ENCODE measurements around the gene SCUBE1. TPM values are rescaled to one million over a fixed set of nuclear protein-coding genes. Genes with fewer than 3 reads are reported as not detected.

Gene SCUBE1
- total and polyA plus RNA-seq, 2 experiments from 2014 or later, result 2.1 to 2.2 TPM

DNA sequence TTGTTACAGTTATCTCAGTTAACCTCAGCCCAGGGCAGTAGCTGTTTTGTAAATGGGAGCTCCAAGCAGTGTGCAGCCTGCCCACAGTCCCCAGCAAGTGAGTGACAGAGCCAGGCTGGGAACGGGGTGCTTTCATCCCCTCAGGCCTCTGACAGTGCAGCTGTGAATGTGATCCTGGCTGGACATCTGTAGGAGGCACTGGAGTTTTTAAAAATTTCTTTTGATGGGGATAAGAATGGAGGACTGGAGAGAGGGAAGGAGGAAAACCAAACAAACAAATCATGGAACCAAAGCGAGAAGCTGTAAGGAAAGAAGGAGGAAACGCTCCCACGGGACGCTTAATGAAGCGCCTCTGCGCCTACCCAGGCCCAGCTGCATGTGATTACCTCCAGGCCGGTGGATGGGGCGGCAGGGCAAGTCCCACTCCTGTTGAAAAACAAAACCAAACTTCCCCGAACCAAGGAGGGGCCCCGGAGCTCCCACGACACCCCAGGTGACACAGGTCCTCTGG, 40.6 kb downstream of the SCUBE1 start:
- WGBS (ENCODE audit: low lambda C conversion rate, missing lambda C conversion rate), result 61% methylated on average over 10 of the region's 12 CpGs
- no peak overlapping the region for H3K4me2 ChIP-seq
- no peaks in the 10 kb centered on the region for H3K36me3 ChIP-seq (replicated peaks; ENCODE audit: insufficient read depth, low read depth)
- no peaks in the 10 kb centered on the region for H3K9me3 ChIP-seq (ENCODE audit: low read depth)
- H3K27me3 ChIP-seq, result no peaks in the 10 kb centered on the region
- H3K4me3 ChIP-seq, result no peak overlapping the region
- TF ChIP-seq CTCF (IDR thresholded peaks at IDR 0.05; ENCODE audit: poor library complexity) (no peak), EZH2 (IDR thresholded peaks at IDR 0.05; ENCODE audit: borderline replicate concordance) (no peak), EZH2phosphoT487 (IDR thresholded peaks at IDR 0.05; ENCODE audit: low read depth, severe bottlenecking, unreplicated experiment) (no peak)
- peaks cover 13% of the 10 kb centered on the region for H3K4me1 ChIP-seq (ENCODE audit: insufficient read depth)
- H3K79me2 ChIP-seq, result no peaks in the 10 kb centered on the region
- no peak overlapping the region for H2AFZ ChIP-seq
- no peaks in the 10 kb centered on the region for H3K9me2 ChIP-seq (replicated peaks; ENCODE audit: insufficient read depth)
- H3K27ac ChIP-seq, result no peak overlapping the region
- no peaks in the 10 kb centered on the region for H4K20me1 ChIP-seq (ENCODE audit: insufficient read depth, poor library complexity, severe bottlenecking)
- DNase-seq (ENCODE audit: low spot score), result no peak

- Histone ChIP-seq H3K9me2 (replicated peaks; ENCODE audit: insufficient read depth) (no peaks in the 10 kb centered on the region), H3K4me2 (no peak overlapping the region), H3K27ac (no peak overlapping the region), H4K20me1 (ENCODE audit: insufficient read depth, poor library complexity, severe bottlenecking) (no peaks in the 10 kb centered on the region), H3K79me2 (no peaks in the 10 kb centered on the region), H3K4me3 (no peak overlapping the region), H3K36me3 (replicated peaks; ENCODE audit: insufficient read depth, low read depth) (no peaks in the 10 kb centered on the region), H2AFZ (no peak overlapping the region), H3K4me1 (ENCODE audit: insufficient read depth) (peaks cover 19% of the 10 kb centered on the region), H3K9me3 (ENCODE audit: low read depth) (no peaks in the 10 kb centered on the region), H3K27me3 (no peaks in the 10 kb centered on the region)
- TF ChIP-seq CTCF (IDR thresholded peaks at IDR 0.05; ENCODE audit: poor library complexity) (no peak), EZH2phosphoT487 (IDR thresholded peaks at IDR 0.05; ENCODE audit: low read depth, severe bottlenecking, unreplicated experiment) (no peak), EZH2 (IDR thresholded peaks at IDR 0.05; ENCODE audit: borderline replicate concordance) (no peak)
- DNase-seq (ENCODE audit: low spot score), result no peak
- WGBS (ENCODE audit: low lambda C conversion rate, missing lambda C conversion rate), result 94% methylated on average over 10 of the region's 10 CpGs
These were observed 41.3 kb downstream of the SCUBE1 start for GRCh38 chr22:43301866-43302265.

GRCh38 chr22:43300891-43301676, 42.1 kb downstream of the SCUBE1 start:
- Histone ChIP-seq H3K79me2 (no peaks in the 10 kb centered on the region), H3K9me3 (ENCODE audit: low read depth) (no peaks in the 10 kb centered on the region), H3K4me1 (ENCODE audit: insufficient read depth) (peaks cover 25% of the 10 kb centered on the region), H3K9me2 (replicated peaks; ENCODE audit: insufficient read depth) (no peaks in the 10 kb centered on the region), H2AFZ (no peak overlapping the region), H3K4me2 (no peak overlapping the region), H3K27ac (no peak overlapping the region), H3K4me3 (no peak overlapping the region), H3K36me3 (replicated peaks; ENCODE audit: insufficient read depth, low read depth) (no peaks in the 10 kb centered on the region), H3K27me3 (no peaks in the 10 kb centered on the region), H4K20me1 (ENCODE audit: insufficient read depth, poor library complexity, severe bottlenecking) (no peaks in the 10 kb centered on the region)
- WGBS (ENCODE audit: low lambda C conversion rate, missing lambda C conversion rate), result 81% methylated on average over 21 of the region's 21 CpGs
- TF ChIP-seq EZH2 (IDR thresholded peaks at IDR 0.05; ENCODE audit: borderline replicate concordance) (no peak), CTCF (IDR thresholded peaks at IDR 0.05; ENCODE audit: poor library complexity) (no peak), EZH2phosphoT487 (IDR thresholded peaks at IDR 0.05; ENCODE audit: low read depth, severe bottlenecking, unreplicated experiment) (no peak)
- DNase-seq (ENCODE audit: low spot score), result no peak
